Hematopoietic multipotent progenitor cell treated with erythropoietin and hydrocortisone succinate and interleukin-3 and kit ligand, for 17 days (in vitro differentiated cells): Measurements from ENCODE around the gene TRMT44.
A peak's percentile ranks its signal among the peaks of the same experiment; 100 is the strongest.
"Not testable (repeated sequence)": the region's sequence is repeated elsewhere in the genome, so short reads cannot be mapped to it uniquely, and the experiment has no call there.

Experiments
- DNase-seq: peaks from one replicate; pipeline ENCODE4 v3.0.0-alpha.2; 2015; ENCODE audit warnings: low spot score

TRMT44 gene

GRCh38 chr4:8406887-8407286, 33.7 kb upstream of the TRMT44 start:
- not testable (repeated sequence) for DNase-seq

- DNase-seq = no peak
These were observed 33.3 kb upstream of the TRMT44 start for GRCh38 chr4:8407316-8407715.

- DNase-seq = no peak
These were observed 32.8 kb upstream of the TRMT44 start for GRCh38 chr4:8407756-8408155.

- DNase-seq = peak; percentile 61
These were observed 31.1 kb upstream of the TRMT44 start for GRCh38 chr4:8409264-8410065.

- DNase-seq = no peak
These were observed 30.4 kb upstream of the TRMT44 start for GRCh38 chr4:8410066-8410625.

GRCh38 chr4:8410641-8411271, 29.8 kb upstream of the TRMT44 start:
- DNase-seq = peak; percentile 44

GRCh38 chr4:8411351-8412180, 29.0 kb upstream of the TRMT44 start:
- DNase-seq = no peak

- no peak for DNase-seq
These were observed 28.3 kb upstream of the TRMT44 start for GRCh38 chr4:8412288-8412687.

- no peak for DNase-seq
These were observed 26.2 kb upstream of the TRMT44 start for GRCh38 chr4:8414377-8414776.

- no peak for DNase-seq
These were observed 23.4 kb upstream of the TRMT44 start for GRCh38 chr4:8417071-8417614.

- DNase-seq = no peak
These were observed 21.1 kb upstream of the TRMT44 start for GRCh38 chr4:8419222-8420041.

- DNase-seq = not testable (repeated sequence)
These were observed 20.4 kb upstream of the TRMT44 start for GRCh38 chr4:8420151-8420550.

- DNase-seq = no peak
These were observed 18.2 kb upstream of the TRMT44 start for GRCh38 chr4:8422327-8422726.

GRCh38 chr4:8422786-8423185, 17.8 kb upstream of the TRMT44 start:
- DNase-seq = no peak

GRCh38 chr4:8427262-8427661, 13.3 kb upstream of the TRMT44 start:
- no peak for DNase-seq

GRCh38 chr4:8427761-8428287, 12.8 kb upstream of the TRMT44 start:
- DNase-seq = no peak

- DNase-seq = peak; percentile 95
These were observed 12.1 kb upstream of the TRMT44 start for GRCh38 chr4:8428288-8429097.

- no peak for DNase-seq
These were observed 9.0 kb upstream of the TRMT44 start for GRCh38 chr4:8431553-8431952.

- DNase-seq = no peak
These were observed 7.4 kb upstream of the TRMT44 start for GRCh38 chr4:8433136-8433535.
